ENCODE data around the gene FZD10. TPM values are rescaled to one million over a fixed set of nuclear protein-coding genes. Genes with fewer than 3 reads are reported as not detected.

The FZD10 gene
- total and polyA plus RNA-seq, 2 of the 13 experiments (the other 11 are each of a cell fraction or from before 2014, with no cell fraction given): not detected

DNA sequence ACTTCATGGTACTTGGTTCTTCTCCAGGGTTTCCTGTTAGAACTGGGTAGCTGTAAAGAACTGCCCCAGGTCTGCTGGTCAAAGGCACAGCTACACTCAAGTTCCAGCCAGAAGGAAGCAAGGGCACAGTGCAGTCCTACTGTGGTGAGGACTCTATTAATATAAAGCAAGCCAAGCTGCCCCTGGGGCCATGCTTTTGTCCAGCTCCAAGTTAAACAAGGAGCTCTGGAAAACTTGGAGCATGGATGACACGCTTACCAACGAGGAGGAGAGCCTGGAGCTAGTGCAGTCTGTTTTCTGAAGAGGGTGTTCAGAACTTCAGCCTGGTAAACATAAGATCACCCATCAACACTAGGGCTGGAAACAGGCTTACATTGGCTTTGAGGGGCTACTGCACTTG, 4.0 kb downstream of the FZD10 start:
- FAIRE-seq: no peak
- Histone ChIP-seq H3K9me3 (ENCODE audit: low read length) (no peaks in the 10 kb centered on the region), H3K4me2 (ENCODE audit: low read depth, low read length) (no peak overlapping the region), H2AFZ (ENCODE audit: low read length) (no peak overlapping the region), H3K9ac (ENCODE audit: insufficient read depth, low read depth, low read length) (no peak overlapping the region), H3K27me3 (ENCODE audit: control insufficient read depth in 1 of 2, insufficient read depth in 2 of 2, low read length in 2 of 2) (peaks cover 0 to 13% of the 10 kb centered on the region in 2 experiments; a peak in 3 of 5 replicates), H3K79me2 (ENCODE audit: insufficient read depth, low read length) (no peaks in the 10 kb centered on the region), H3K36me3 (replicated peaks in 1 of 2; ENCODE audit: control insufficient read depth in 1 of 2, insufficient read depth in 2 of 2, low read length in 2 of 2) (no peaks in the 10 kb centered on the region), H4K20me1 (ENCODE audit: insufficient read depth, low read length) (no peaks in the 10 kb centered on the region), H3K27ac (ENCODE audit: extremely low read length, insufficient read depth, low read length) (no peak overlapping the region), H3K4me3 (replicated peaks in 1 of 3; ENCODE audit: insufficient read depth in 1 of 3, low read depth in 2 of 3, low read length in 3 of 3) (no peak overlapping the region), H3K4me1 (ENCODE audit: insufficient read depth, low read length) (no peaks in the 10 kb centered on the region)
- DNase-seq (ENCODE audit: low spot score): no peak
- TF ChIP-seq ZFP82 (CRISPR knock-in tag; IDR thresholded peaks at IDR 0.05; ENCODE audit: borderline replicate concordance) (no peak), RFX3 (CRISPR knock-in tag; IDR thresholded peaks at IDR 0.05) (no peak)
- TF ChIP-seq, protein P1, sequence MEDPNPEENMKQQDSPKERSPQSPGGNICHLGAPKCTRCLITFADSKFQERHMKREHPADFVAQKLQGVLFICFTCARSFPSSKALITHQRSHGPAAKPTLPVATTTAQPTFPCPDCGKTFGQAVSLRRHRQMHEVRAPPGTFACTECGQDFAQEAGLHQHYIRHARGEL (CRISPR knock-in tag; IDR thresholded peaks at IDR 0.05): no peak
- TF ChIP-seq, protein P2, sequence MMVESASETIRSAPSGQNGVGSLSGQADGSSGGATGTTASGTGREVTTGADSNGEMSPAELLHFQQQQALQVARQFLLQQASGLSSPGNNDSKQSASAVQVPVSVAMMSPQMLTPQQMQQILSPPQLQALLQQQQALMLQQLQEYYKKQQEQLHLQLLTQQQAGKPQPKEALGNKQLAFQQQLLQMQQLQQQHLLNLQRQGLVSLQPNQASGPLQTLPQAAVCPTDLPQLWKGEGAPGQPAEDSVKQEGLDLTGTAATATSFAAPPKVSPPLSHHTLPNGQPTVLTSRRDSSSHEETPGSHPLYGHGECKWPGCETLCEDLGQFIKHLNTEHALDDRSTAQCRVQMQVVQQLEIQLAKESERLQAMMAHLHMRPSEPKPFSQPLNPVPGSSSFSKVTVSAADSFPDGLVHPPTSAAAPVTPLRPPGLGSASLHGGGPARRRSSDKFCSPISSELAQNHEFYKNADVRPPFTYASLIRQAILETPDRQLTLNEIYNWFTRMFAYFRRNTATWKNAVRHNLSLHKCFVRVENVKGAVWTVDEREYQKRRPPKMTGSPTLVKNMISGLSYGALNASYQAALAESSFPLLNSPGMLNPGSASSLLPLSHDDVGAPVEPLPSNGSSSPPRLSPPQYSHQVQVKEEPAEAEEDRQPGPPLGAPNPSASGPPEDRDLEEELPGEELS (CRISPR knock-in tag; IDR thresholded peaks at IDR 0.05): no peak
- no TSS peak for BruUV-seq (replicated peaks)
- 0% methylated on average over 2 of the region's 2 CpGs for WGBS (ENCODE audit: low lambda C conversion rate)
- CTCF ChIA-PET (ENCODE audit: low intra/inter-chr PET ratio, low total read pairs): no interaction called here
- POLR2A ChIA-PET: no interaction called here
- in situ Hi-C loops (cut with HindIII; ENCODE audit: extremely low pct_ligation_motif_present, low pct_unique_long_range_greater_than_20kb): no loop called here
- intact Hi-C loops (cut with micrococcal nuclease; ENCODE audit: unreplicated experiment): no loop called here
- ATAC-seq: no peak

DNA sequence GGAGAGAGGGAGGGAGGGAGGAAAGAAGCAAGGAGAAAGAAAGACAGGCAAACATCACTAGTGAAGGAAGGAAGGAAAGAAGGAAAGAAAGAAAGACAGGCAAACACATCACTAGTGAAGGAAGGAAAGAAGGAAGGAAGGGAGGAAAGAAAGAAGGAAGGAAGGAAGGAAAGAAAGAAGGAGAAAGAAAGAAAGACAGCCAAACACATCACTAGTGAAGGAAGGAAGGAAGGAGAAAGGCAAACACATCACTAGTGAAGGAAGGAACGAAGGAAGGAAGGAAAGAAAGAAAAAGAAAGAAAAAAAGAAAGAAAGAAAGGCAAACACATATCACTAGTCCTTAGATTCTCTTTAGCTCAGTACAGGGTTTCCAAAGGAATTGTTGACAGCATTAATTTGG, 5.3 kb downstream of the FZD10 start:
- 0 out of 2 replicates have a peak, but pooled peaks have one; percentile 8 for TF ChIP-seq FOXP1 (IDR thresholded peaks at IDR 0.05)
- TF ChIP-seq FOXP1 (CRISPR knock-in tag; IDR thresholded peaks at IDR 0.05): no peak
- TF ChIP-seq ZNF644 (CRISPR knock-in tag; IDR thresholded peaks at IDR 0.05; ENCODE audit: low read depth): no peak
- Histone ChIP-seq H3K4me1 (ENCODE audit: insufficient read depth, low read length) (no peaks in the 10 kb centered on the region), H3K4me2 (ENCODE audit: low read depth, low read length) (no peak overlapping the region), H3K27me3 (ENCODE audit: control insufficient read depth in 1 of 2, insufficient read depth in 2 of 2, low read length in 2 of 2) (peaks cover 0 to 11% of the 10 kb centered on the region in 2 experiments; a peak in 3 of 5 replicates), H3K79me2 (ENCODE audit: insufficient read depth, low read length) (no peaks in the 10 kb centered on the region), H3K36me3 (replicated peaks in 1 of 2; ENCODE audit: control insufficient read depth in 1 of 2, insufficient read depth in 2 of 2, low read length in 2 of 2) (no peaks in the 10 kb centered on the region), H3K4me3 (replicated peaks in 1 of 3; ENCODE audit: insufficient read depth in 1 of 3, low read depth in 2 of 3, low read length in 3 of 3) (no peak overlapping the region), H3K27ac (ENCODE audit: extremely low read length, insufficient read depth, low read length) (no peak overlapping the region), H2AFZ (ENCODE audit: low read length) (no peak overlapping the region), H3K9me3 (ENCODE audit: low read length) (no peaks in the 10 kb centered on the region), H4K20me1 (ENCODE audit: insufficient read depth, low read length) (no peaks in the 10 kb centered on the region), H3K9ac (ENCODE audit: insufficient read depth, low read depth, low read length) (no peak overlapping the region)
- FAIRE-seq: no peak
- ChIA-PET POLR2A (no interaction called here), CTCF (ENCODE audit: low intra/inter-chr PET ratio, low total read pairs) (no interaction called here)
- DNase-seq (ENCODE audit: low spot score): no peak
- 0% methylated on average over 1 of the region's 1 CpG for WGBS (ENCODE audit: low lambda C conversion rate)
- ATAC-seq: no peak
- no TSS peak for BruUV-seq (replicated peaks)
- in situ Hi-C loops (cut with HindIII; ENCODE audit: extremely low pct_ligation_motif_present, low pct_unique_long_range_greater_than_20kb): no loop called here
- intact Hi-C loops (cut with micrococcal nuclease; ENCODE audit: unreplicated experiment): no loop called here

Measured in HepG2 (cell line).